HG02588 (cell line): Measurements from ENCODE around the gene IRF7.

Experiments used
- ATAC-seq: cut with Tn5 transposase; IDR thresholded peaks from one replicate; pipeline ENCODE4 v1.9.1; 2021; ENCODE audit warnings: mild to moderate bottlenecking, moderate library complexity; ENCODE audit not compliant: unreplicated experiment

Gene IRF7

DNA sequence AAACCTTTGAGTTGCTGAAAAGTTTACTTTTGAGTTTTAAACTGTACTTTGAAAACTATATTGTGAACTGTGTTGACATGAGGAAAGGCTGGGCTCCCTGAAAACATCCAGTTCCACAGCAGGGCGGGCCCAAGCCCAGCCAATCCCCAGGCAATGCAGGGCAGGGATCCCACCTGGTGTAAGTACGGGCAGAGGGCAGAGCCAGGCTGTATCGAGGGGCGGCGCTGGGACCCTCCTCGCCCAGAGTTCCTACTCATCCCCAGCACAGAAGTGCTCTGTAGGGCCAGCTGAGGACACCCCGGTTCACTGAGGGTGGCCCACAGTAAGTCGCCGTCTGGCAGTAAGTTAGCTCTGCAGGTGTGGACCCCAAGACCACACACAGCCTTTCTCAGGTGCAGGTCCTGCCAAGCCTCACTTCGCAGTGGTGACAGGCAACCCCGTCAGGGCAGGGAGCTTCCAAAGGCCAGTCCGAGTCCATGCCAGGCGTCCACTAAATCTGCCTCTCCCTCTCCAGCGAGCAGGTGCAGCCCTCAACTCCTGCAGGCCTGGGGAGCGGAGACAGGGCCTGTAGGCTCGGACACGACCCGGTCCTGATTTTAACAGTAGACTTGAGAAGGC is 48.6 kb downstream of the IRF7 start:
- ATAC-seq, result no peak

DNA sequence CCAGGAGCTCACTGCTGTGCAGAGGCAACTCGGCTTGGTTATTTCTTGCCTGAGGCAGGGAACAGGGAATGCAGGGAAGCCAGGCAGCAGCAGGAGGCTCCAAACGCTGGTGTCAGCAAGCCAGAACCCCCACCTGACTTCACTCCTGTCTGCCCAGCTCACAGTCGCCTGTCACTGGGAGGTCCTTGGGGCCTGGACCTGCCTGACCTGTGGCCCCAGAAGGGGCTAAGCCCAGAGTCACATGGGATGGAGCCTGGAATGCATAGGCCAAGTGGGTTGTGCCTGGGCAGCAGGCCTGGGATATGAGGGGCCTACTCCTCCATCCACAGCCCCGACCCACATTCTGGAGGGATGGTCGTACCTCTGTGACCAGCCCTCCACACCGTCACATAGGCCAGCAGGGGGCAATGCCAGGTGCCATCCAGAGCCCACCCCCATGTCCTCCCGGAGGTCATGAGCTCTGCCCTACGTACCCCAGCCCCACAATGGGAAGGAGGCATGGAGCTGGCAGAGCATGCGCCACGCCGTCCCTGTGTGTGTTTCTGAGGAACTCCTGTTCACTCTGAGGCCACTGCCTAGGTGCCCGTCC is 49.7 kb downstream of the IRF7 start:
- ATAC-seq, result no peak

DNA sequence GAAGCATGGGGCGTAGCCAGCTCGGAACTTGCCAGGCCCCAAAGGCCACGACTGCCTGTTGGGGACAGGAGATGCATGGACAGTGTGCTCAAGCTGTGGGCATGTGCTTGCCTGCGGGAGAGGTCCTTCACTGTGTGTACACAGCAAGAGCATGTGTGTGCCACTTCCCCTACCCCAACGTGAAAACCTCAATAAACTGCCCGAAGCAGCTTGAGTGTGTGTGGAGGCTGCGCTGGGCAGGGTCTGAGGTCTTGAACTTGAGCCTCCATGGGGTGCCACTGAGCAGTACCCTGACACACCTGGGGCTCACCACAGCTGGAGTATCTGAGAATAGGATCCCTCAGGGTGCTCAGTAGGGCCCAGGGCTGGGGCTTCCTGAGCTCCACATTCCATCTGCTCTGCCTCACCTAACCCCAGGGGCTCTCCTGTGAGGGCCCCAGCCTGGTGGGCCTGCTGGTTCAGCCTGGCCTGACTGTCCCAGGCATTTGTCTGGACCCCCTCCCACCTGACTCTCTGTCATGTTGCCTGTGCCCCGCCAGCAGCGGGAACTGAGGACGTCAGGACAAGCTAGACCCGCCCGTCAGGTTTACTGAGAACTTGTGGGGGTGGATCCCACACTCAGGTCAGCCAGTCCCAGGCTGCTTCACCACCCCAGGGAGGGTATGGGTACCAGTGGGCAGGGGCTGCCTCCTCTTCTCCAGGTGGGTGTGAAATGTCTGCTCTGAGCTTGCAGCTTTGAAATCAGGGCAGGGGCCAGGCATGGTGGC is 51.8 kb downstream of the IRF7 start:
- no peak for ATAC-seq

- no peak for ATAC-seq
Measured at GRCh38 chr11:563066-563811, 52.5 kb downstream of the IRF7 start.
